RWPE1 (cell line): ENCODE results near the gene GMCL2.

Source experiments
- CTCF ChIA-PET: fragments of 350-600 bp; sonication (Branson Sonifier 250); formaldehyde crosslinking; extraction: SDS; loops from one replicate; lab custom pipeline; 2021; lab: Yijun Ruan, JAX
- POLR2A ChIA-PET: fragments of 400-600 bp; formaldehyde crosslinking; extraction: SDS; loops from one replicate; lab custom pipeline; 2020; ENCODE audit warnings: antibody characterized with exemption; ENCODE audit not compliant: low non-redundant PET; lab: Yijun Ruan, JAX
- DNase-seq: peaks from one replicate; pipeline ENCODE4 v3.0.0; 2012; ENCODE audit warnings: low spot score
- H3K27ac ChIP-seq: fragments of 450-650 bp; 2 replicates; pipeline ENCODE4 v1.5.1; 2017
- CTCF ChIP-seq: fragments of 450-650 bp; conservative IDR thresholded peaks from 2 replicates; pipeline ENCODE4 v1.5.1; 2017; ENCODE audit warnings: low read depth, mild to moderate bottlenecking

GMCL2 gene

GRCh38 chr5:178234121-178234749, 47.1 kb upstream of the GMCL2 start:
- CTCF ChIA-PET, result interaction anchor here (0.5 to 1.3 kb wide), 13 partner anchors 10 to 356 kb away, joined by 3 to 9 read pairs (median 3); partner anchors contain the start of gene COL23A1
- no peak overlapping the region for H3K27ac ChIP-seq
- no peak for DNase-seq
- TF ChIP-seq CTCF, result no peak
- POLR2A ChIA-PET, result interaction anchor here (1.2 kb wide), 1 partner anchor 30 kb away, joined by 3 read pairs; the partner anchor contains the start of gene HNRNPAB

GRCh38 chr5:178232920-178233429, 45.8 kb upstream of the GMCL2 start:
- TF ChIP-seq CTCF, result no peak
- ChIA-PET CTCF (interaction anchor here (0.9 kb wide), 1 partner anchor 157 kb away, joined by 3 read pairs; no protein-coding TSS in a partner anchor), POLR2A (no interaction called here)
- no peak for DNase-seq
- peak overlapping the region; percentile 93 for H3K27ac ChIP-seq

- POLR2A ChIA-PET, result interaction anchor here (0.6 kb wide), 1 partner anchor 1089 kb away, joined by 3 read pairs; no protein-coding TSS in a partner anchor
- H3K27ac ChIP-seq, result peak within 1 kb of the TSS; percentile 93
- DNase-seq, result peak; percentile 86
Measured at GRCh38 chr5:178232124-178232919, 45.2 kb upstream of the GMCL2 start, which contains the start of gene PHYKPL. Gene PHYKPL, minus strand, starts transcription at chr5:178232802. Its CDS starts 252 bp downstream, at chr5:178232550.

GRCh38 chr5:178231539-178232123, 44.5 kb upstream of the GMCL2 start:
- no peak for DNase-seq
- ChIA-PET POLR2A (interaction anchor here (0.6 kb wide), 2 partner anchors 16 to 1089 kb away, joined by 3 read pairs; no protein-coding TSS in a partner anchor), CTCF (interaction anchor here (0.7 to 0.9 kb wide), 2 partner anchors 12 to 230 kb away, joined by 3 to 4 read pairs; no protein-coding TSS in a partner anchor)
- H3K27ac ChIP-seq, result peak overlapping the region; percentile 93
- TF ChIP-seq CTCF, result no peak

More at GRCh38 chr5:178232124-178232919, 45.2 kb upstream of the GMCL2 start, which contains the start of gene PHYKPL:
- no peak for TF ChIP-seq CTCF
- CTCF ChIA-PET, result interaction anchor here (0.6 to 0.9 kb wide), 5 partner anchors 11 to 412 kb away, joined by 3 to 4 read pairs (median 3); no protein-coding TSS in a partner anchor

- ChIA-PET CTCF (interaction anchor here (0.9 to 1.0 kb wide), 3 partner anchors 49 to 231 kb away, joined by 3 to 11 read pairs (median 4); no protein-coding TSS in a partner anchor), POLR2A (interaction anchor here (0.6 kb wide), 1 partner anchor 15 kb away, joined by 3 read pairs; no protein-coding TSS in a partner anchor)
- DNase-seq, result no peak
- TF ChIP-seq CTCF, result no peak
- peak overlapping the region; percentile 93 for H3K27ac ChIP-seq
Measured at GRCh38 chr5:178230879-178231538, 43.8 kb upstream of the GMCL2 start.
